ENCODE data around the gene GALNT13. TPM values are rescaled to one million over a fixed set of nuclear protein-coding genes. Genes with fewer than 3 reads are reported as not detected.

Gene GALNT13
- total and polyA plus RNA-seq, 10 of the 15 experiments (the other 5 are each of a cell fraction or from before 2014, with no cell fraction given) = 0.04 TPM; not detected in 9

DNA sequence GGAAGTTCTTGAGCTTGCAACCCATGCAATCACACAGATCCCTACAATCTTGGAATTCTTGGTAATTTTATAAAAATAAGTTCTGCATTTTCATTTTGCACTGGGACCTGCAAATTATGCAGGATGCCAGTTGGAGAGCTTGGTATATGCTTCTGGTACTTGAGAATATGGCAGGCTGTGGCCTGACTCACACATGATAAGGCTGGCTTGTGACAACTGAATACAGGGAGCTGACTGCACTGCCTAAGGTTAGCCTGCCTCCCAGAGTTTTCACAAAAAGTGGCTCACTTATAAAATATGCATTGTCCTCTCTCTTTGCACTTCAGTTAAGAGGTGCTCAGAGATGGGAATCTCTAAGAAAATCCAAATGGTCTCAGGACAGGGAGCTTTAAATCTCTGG is 561.3 kb downstream of the GALNT13 start:
- Histone ChIP-seq H3K27me3 (replicated peaks in 1 of 2; ENCODE audit: control insufficient read depth in 2 of 2, insufficient read depth in 2 of 2, low read length in 1 of 2) (no peaks in the 10 kb centered on the region), H2AFZ (ENCODE audit: control insufficient read depth, low read depth, low read length) (no peak overlapping the region), H3K79me2 (ENCODE audit: control insufficient read depth, insufficient read depth, low read length) (no peaks in the 10 kb centered on the region), H3K4me1 (ENCODE audit: control insufficient read depth, insufficient read depth, low read length) (no peaks in the 10 kb centered on the region), H4K20me1 (ENCODE audit: control insufficient read depth, insufficient read depth) (no peaks in the 10 kb centered on the region), H3K4me3 (no peak overlapping the region), H3K4me2 (ENCODE audit: control insufficient read depth, insufficient read depth) (no peak overlapping the region), H3K36me3 (ENCODE audit: control insufficient read depth in 2 of 2, insufficient read depth in 2 of 2, low read length in 1 of 2) (no peaks in the 10 kb centered on the region), H3K9ac (ENCODE audit: control insufficient read depth, insufficient read depth, low read length) (no peak overlapping the region), H3K9me3 (replicated peaks; ENCODE audit: control insufficient read depth, insufficient read depth, low read length) (no peaks in the 10 kb centered on the region), H3K27ac (ENCODE audit: control insufficient read depth, insufficient read depth) (no peak overlapping the region)
- RAD21 ChIA-PET (ENCODE audit: unreplicated experiment) = no interaction called here
- TF ChIP-seq CREB1 (IDR thresholded peaks at IDR 0.05; ENCODE audit: low read depth) = no peak
- no peak for TF ChIP-seq SUPT20H (IDR thresholded peaks at IDR 0.05; ENCODE audit: borderline replicate concordance, control insufficient read depth, low read depth, low read length)
- DNase-seq (ENCODE audit: low read depth, low spot score) (no peak), ATAC-seq (no peak), FAIRE-seq (no peak)
- BruUV-seq (replicated peaks) = no TSS peak
- in situ Hi-C loops (cut with MboI) = loop anchor here (25.0 kb wide), 1 partner anchor 804 kb away; no protein-coding TSS in a partner anchor
- intact Hi-C loops (cut with micrococcal nuclease; ENCODE audit: unreplicated experiment) = no loop called here
- SMC1A ChIA-PET (ENCODE audit: uncharacterized antibody, unreplicated experiment) = interaction anchor here (1.2 kb wide), 2 partner anchors 19 kb away, joined by 3 read pairs; no protein-coding TSS in a partner anchor
- CTCF ChIA-PET = interaction anchor here (0.6 to 0.8 kb wide), 2 partner anchors 289 to 318 kb away, joined by 3 to 4 read pairs; no protein-coding TSS in a partner anchor
- POLR2A ChIA-PET = interaction anchor here (0.6 kb wide), 1 partner anchor 51 kb away, joined by 3 read pairs; no protein-coding TSS in a partner anchor

DNA sequence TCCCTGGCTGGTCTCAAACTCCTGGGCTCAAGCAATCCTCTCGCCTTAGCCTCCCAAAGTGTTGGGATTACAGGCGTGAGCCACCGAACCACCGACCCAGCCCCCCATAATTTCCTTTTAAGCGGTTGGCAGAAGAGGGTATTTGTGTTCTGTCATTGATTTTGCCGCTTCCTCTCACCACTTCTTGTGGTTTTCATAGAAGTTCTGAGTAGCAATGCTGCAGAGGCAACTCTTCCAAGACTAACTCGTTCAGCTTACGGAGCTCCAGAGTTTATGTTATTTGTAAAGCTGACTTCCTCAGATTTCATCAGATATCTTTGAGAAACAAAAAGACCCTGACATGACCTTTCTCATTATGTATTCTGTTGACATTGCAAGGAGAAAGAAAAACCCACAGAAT is 565.4 kb downstream of the GALNT13 start:
- Histone ChIP-seq H3K4me2 (ENCODE audit: control insufficient read depth, insufficient read depth) (no peak overlapping the region), H4K20me1 (ENCODE audit: control insufficient read depth, insufficient read depth) (no peaks in the 10 kb centered on the region), H3K4me3 (no peak overlapping the region), H3K79me2 (ENCODE audit: control insufficient read depth, insufficient read depth, low read length) (no peaks in the 10 kb centered on the region), H3K27me3 (replicated peaks in 1 of 2; ENCODE audit: control insufficient read depth in 2 of 2, insufficient read depth in 2 of 2, low read length in 1 of 2) (no peaks in the 10 kb centered on the region), H3K4me1 (ENCODE audit: control insufficient read depth, insufficient read depth, low read length) (no peaks in the 10 kb centered on the region), H3K9me3 (replicated peaks; ENCODE audit: control insufficient read depth, insufficient read depth, low read length) (no peaks in the 10 kb centered on the region), H2AFZ (ENCODE audit: control insufficient read depth, low read depth, low read length) (no peak overlapping the region), H3K9ac (ENCODE audit: control insufficient read depth, insufficient read depth, low read length) (no peak overlapping the region), H3K36me3 (ENCODE audit: control insufficient read depth in 2 of 2, insufficient read depth in 2 of 2, low read length in 1 of 2) (no peaks in the 10 kb centered on the region), H3K27ac (ENCODE audit: control insufficient read depth, insufficient read depth) (no peak overlapping the region)
- intact Hi-C loops (cut with micrococcal nuclease; ENCODE audit: unreplicated experiment) (no loop called here), in situ Hi-C loops (cut with MboI) (loop anchor here (25.0 kb wide), 1 partner anchor 800 kb away; no protein-coding TSS in a partner anchor)
- TF ChIP-seq, protein P1, sequence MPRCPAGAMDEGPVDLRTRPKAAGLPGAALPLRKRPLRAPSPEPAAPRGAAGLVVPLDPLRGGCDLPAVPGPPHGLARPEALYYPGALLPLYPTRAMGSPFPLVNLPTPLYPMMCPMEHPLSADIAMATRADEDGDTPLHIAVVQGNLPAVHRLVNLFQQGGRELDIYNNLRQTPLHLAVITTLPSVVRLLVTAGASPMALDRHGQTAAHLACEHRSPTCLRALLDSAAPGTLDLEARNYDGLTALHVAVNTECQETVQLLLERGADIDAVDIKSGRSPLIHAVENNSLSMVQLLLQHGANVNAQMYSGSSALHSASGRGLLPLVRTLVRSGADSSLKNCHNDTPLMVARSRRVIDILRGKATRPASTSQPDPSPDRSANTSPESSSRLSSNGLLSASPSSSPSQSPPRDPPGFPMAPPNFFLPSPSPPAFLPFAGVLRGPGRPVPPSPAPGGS (IDR thresholded peaks at IDR 0.05; ENCODE audit: borderline replicate concordance, insufficient read depth, low read depth, low read length, poor library complexity, severe bottlenecking) = no peak
- no peak for TF ChIP-seq MYB (IDR thresholded peaks at IDR 0.05; ENCODE audit: borderline replicate concordance, low read depth, low read length)
- no peak for TF ChIP-seq TAF1 (IDR thresholded peaks at IDR 0.05; ENCODE audit: borderline replicate concordance, low read depth, low read length)
- TF ChIP-seq WRNIP1 (IDR thresholded peaks at IDR 0.05; ENCODE audit: borderline replicate concordance, low read depth, low read length) = no peak
- TF ChIP-seq MXI1 (IDR thresholded peaks at IDR 0.05; ENCODE audit: low read depth, low read length) = no peak
- no peak for TF ChIP-seq JUND (IDR thresholded peaks at IDR 0.05; ENCODE audit: low read depth, low read length)
- no peak for TF ChIP-seq NFYB (IDR thresholded peaks at IDR 0.05; ENCODE audit: insufficient read depth, low read depth, low read length)
- TF ChIP-seq, protein P2, sequence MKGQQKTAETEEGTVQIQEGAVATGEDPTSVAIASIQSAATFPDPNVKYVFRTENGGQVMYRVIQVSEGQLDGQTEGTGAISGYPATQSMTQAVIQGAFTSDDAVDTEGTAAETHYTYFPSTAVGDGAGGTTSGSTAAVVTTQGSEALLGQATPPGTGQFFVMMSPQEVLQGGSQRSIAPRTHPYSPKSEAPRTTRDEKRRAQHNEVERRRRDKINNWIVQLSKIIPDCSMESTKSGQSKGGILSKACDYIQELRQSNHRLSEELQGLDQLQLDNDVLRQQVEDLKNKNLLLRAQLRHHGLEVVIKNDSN (IDR thresholded peaks at IDR 0.05; ENCODE audit: borderline replicate concordance, extremely low read length, insufficient read depth, low read depth, low read length) = no peak
- TF ChIP-seq IRF4 (IDR thresholded peaks at IDR 0.05; ENCODE audit: low read depth, low read length) = no peak
- BruUV-seq (replicated peaks) = no TSS peak
- POLR2A ChIA-PET = no interaction called here
- SMC1A ChIA-PET (ENCODE audit: uncharacterized antibody, unreplicated experiment) = interaction anchor here (0.6 kb wide), 1 partner anchor 829 kb away, joined by 3 read pairs; no protein-coding TSS in a partner anchor
- CTCF ChIA-PET = interaction anchor here (1.0 kb wide), 1 partner anchor 1511 kb away, joined by 3 read pairs; no protein-coding TSS in a partner anchor
- no peak for ATAC-seq
- WGBS (ENCODE audit: insufficient coverage, insufficient replicate concordance, low lambda C conversion rate, missing lambda C conversion rate) = 12% methylated on average over 8 of the region's 8 CpGs
- RAD21 ChIA-PET (ENCODE audit: unreplicated experiment) = no interaction called here
- FAIRE-seq = no peak
- DNase-seq (ENCODE audit: low read depth, low spot score) = no peak

Measured in GM12878 (cell line).